Endodermal cell (in vitro differentiated cells): Measurements from ENCODE around the gene CBFA2T2. TPM values are rescaled to one million over a fixed set of nuclear protein-coding genes. Genes with fewer than 3 reads are reported as not detected.

Experiments used
- DNase-seq: peaks from one replicate; pipeline ENCODE4 v3.0.0-alpha.2; 2017
- H3K27ac ChIP-seq: 2 replicates; pipeline ENCODE4 v1.5.1; 2013; ENCODE audit warnings: mild to moderate bottlenecking, low read depth, low read length, moderate library complexity
- H3K27me3 ChIP-seq: 2 replicates; pipeline ENCODE4 v1.6.1; 2013; ENCODE audit warnings: mild to moderate bottlenecking, low read length, moderate library complexity; ENCODE audit not compliant: insufficient read depth, control insufficient read depth, poor library complexity, severe bottlenecking
- H3K36me3 ChIP-seq: 2 replicates; pipeline ENCODE4 v1.7.0; 2013; ENCODE audit warnings: mild to moderate bottlenecking, low read length, moderate library complexity; ENCODE audit not compliant: control insufficient read depth, insufficient read depth
- H3K4me1 ChIP-seq: one replicate; pipeline ENCODE4 v1.7.0; 2013; ENCODE audit warnings: low read length; ENCODE audit not compliant: control insufficient read depth, insufficient read depth
- H3K4me3 ChIP-seq: 2 replicates; pipeline ENCODE4 v1.5.1; 2013; ENCODE audit warnings: mild to moderate bottlenecking, low read length, moderate library complexity
- H3K9ac ChIP-seq: 2 replicates; pipeline ENCODE4 v1.6.1; 2013; ENCODE audit warnings: mild to moderate bottlenecking, low read length, moderate library complexity; ENCODE audit not compliant: poor library complexity, severe bottlenecking; ENCODE audit errors: extremely low read depth
- H3K9me3 ChIP-seq: 2 replicates; pipeline ENCODE4 v1.6.1; 2013; ENCODE audit warnings: mild to moderate bottlenecking, low read length, moderate library complexity; ENCODE audit not compliant: control insufficient read depth
- H3K27ac Mint-ChIP-seq: 2 replicates; pipeline ENCODE4 v1.8.0; 2020; ENCODE audit warnings: mixed read lengths
- H3K27me3 Mint-ChIP-seq: 2 replicates; pipeline ENCODE4 v1.8.0; 2021; ENCODE audit warnings: mild to moderate bottlenecking, mixed read lengths; ENCODE audit not compliant: insufficient read depth
- H3K36me3 Mint-ChIP-seq: 2 replicates; pipeline ENCODE4 v1.8.0; 2020; ENCODE audit warnings: low read depth, mixed read lengths
- H3K4me1 Mint-ChIP-seq: 2 replicates; pipeline ENCODE4 v1.8.0; 2020; ENCODE audit warnings: mixed read lengths
- H3K4me3 Mint-ChIP-seq: 2 replicates; pipeline ENCODE4 v1.8.0; 2020; ENCODE audit warnings: mild to moderate bottlenecking, moderate library complexity, mixed read lengths
- H3K9me3 Mint-ChIP-seq: 2 replicates; pipeline ENCODE4 v1.8.0; 2020; ENCODE audit warnings: mild to moderate bottlenecking, mixed read lengths
- CTCF ChIP-seq: fragments of 200-600 bp; sonication (generic); conservative IDR thresholded peaks from 2 replicates; pipeline ENCODE4 v1.5.0; 2021; ENCODE audit warnings: antibody characterized with exemption, mild to moderate bottlenecking
- WGBS, 2 experiments: methylation state at CpG; one replicate each; pipeline versions ENCODE4 v1.1.5 to v1.1.7; 2013; ENCODE audit warnings: missing lambda C conversion rate in 2 of 2, mixed read lengths in 1 of 2; ENCODE audit not compliant: insufficient coverage in 1 of 2, insufficient read length in 1 of 2; 5-methylcytosine and 5-hydroxymethylcytosine counted together
- total RNA-seq, 2 donors: library from RNA; stranded (reverse); fragmentation: NEBNext Ultra II Directional in 1 of 2; extraction: Animal tissue kit (Norgen Biotek cat#: 25700) in 1 of 2; gene quantifications; 2 replicates in 1 of 2; 3 replicates in 1 of 2; pipeline ENCODE4 v1.2.1, GENCODE V29; 2021

CBFA2T2 gene
- total RNA-seq, 2 donors from 2014 or later, result 26.8 to 32.7 TPM

DNA sequence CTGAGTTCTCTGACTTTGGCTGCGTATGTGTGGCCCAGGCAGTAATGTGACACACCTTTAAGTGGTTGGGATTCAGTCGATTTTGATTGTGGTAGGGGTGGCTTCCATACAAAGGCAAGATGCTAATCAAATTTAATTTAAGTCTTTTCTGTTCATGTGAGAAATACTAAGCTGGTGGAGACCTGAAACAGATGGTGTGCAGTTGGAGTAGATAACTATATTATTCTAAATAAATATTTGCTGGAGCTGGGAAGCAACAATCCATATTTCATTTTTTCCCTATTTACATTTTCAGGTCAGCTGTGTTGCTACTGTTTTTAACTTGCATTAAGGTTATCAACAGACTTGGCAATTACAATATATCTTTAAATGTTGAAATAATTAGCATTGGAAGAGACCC, 104.8 kb downstream of the CBFA2T2 start:
- H3K27me3 Mint-ChIP-seq, result no peaks in the 10 kb centered on the region
- H3K27ac Mint-ChIP-seq, result no peak overlapping the region
- peaks cover 3% of the 10 kb centered on the region for H3K4me1 Mint-ChIP-seq
- peaks cover 8% of the 10 kb centered on the region for H3K36me3 ChIP-seq
- H3K4me3 Mint-ChIP-seq, result no peak overlapping the region
- no peak overlapping the region for H3K9ac ChIP-seq
- H3K27me3 ChIP-seq, result no peaks in the 10 kb centered on the region
- no peak for DNase-seq
- no peak overlapping the region for H3K27ac ChIP-seq
- 95 to 100% methylated on average over 2 of the region's 2 CpGs for WGBS, 2 experiments
- H3K4me3 ChIP-seq, result no peak overlapping the region
- H3K36me3 Mint-ChIP-seq, result peaks cover 21% of the 10 kb centered on the region
- no peaks in the 10 kb centered on the region for H3K4me1 ChIP-seq
- peaks cover 13% of the 10 kb centered on the region for H3K9me3 ChIP-seq
- peaks cover 16% of the 10 kb centered on the region for H3K9me3 Mint-ChIP-seq
- no peak for TF ChIP-seq CTCF

DNA sequence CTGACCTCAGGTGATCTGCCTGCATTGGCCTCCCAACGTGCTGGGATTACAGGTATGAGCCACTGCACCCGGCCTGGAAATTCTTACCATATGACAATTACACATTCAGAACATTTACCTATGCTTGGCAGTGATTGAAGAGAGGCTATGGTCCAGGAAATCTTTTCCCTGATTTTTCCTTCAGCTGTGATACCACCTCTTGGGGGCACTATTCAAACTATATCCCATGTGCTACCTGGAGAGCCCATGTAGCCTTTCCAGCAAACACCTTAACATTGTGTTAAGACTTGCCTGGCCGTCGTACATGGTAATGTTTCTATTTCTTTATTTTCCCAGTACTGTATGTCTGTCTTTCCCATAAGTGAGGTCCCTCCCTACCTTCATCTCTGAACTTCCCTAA, 110.5 kb downstream of the CBFA2T2 start:
- H3K4me1 ChIP-seq, result no peaks in the 10 kb centered on the region
- peaks cover 16% of the 10 kb centered on the region for H3K9me3 Mint-ChIP-seq
- peaks cover 13% of the 10 kb centered on the region for H3K9me3 ChIP-seq
- TF ChIP-seq CTCF, result peak; percentile 62
- H3K36me3 Mint-ChIP-seq, result peaks cover 24% of the 10 kb centered on the region
- no peak for DNase-seq
- 80 to 97% methylated on average over 1 to 4 of the region's 4 CpGs for WGBS, 2 experiments
- no peak overlapping the region for H3K9ac ChIP-seq
- H3K4me3 ChIP-seq, result no peak overlapping the region
- H3K27me3 ChIP-seq, result no peaks in the 10 kb centered on the region
- no peak overlapping the region for H3K27ac ChIP-seq
- H3K36me3 ChIP-seq, result peaks cover 8% of the 10 kb centered on the region
- H3K4me1 Mint-ChIP-seq, result no peaks in the 10 kb centered on the region
- no peak overlapping the region for H3K4me3 Mint-ChIP-seq
- peak overlapping the region; percentile 11 for H3K27ac Mint-ChIP-seq
- H3K27me3 Mint-ChIP-seq, result no peaks in the 10 kb centered on the region

- peaks cover 16% of the 10 kb centered on the region for H3K9me3 Mint-ChIP-seq
- 96 to 100% methylated on average over 5 to 8 of the region's 8 CpGs for WGBS, 2 experiments
- H3K4me1 Mint-ChIP-seq, result no peaks in the 10 kb centered on the region
- no peak overlapping the region for H3K4me3 Mint-ChIP-seq
- peaks cover 24% of the 10 kb centered on the region for H3K36me3 Mint-ChIP-seq
- no peak for DNase-seq
- no peak overlapping the region for H3K27ac Mint-ChIP-seq
- H3K27ac ChIP-seq, result no peak overlapping the region
- H3K4me3 ChIP-seq, result no peak overlapping the region
- TF ChIP-seq CTCF, result no peak
- H3K27me3 ChIP-seq, result no peaks in the 10 kb centered on the region
- peaks cover 13% of the 10 kb centered on the region for H3K9me3 ChIP-seq
- peaks cover 8% of the 10 kb centered on the region for H3K36me3 ChIP-seq
- H3K9ac ChIP-seq, result no peak overlapping the region
- no peaks in the 10 kb centered on the region for H3K27me3 Mint-ChIP-seq
- H3K4me1 ChIP-seq, result no peaks in the 10 kb centered on the region
Measured at GRCh38 chr20:33600981-33601380, 111.1 kb downstream of the CBFA2T2 start.
